Neural progenitor cell (in vitro differentiated cells): ENCODE results near the gene RASSF4.

ENCODE experiments used
- EZH2 ChIP-seq: fragments of 200-600 bp; sonication (generic); IDR thresholded peaks from 2 replicates; pipeline ENCODE4 v1.6.1; 2017; ENCODE audit warnings: antibody characterized with exemption, mild to moderate bottlenecking, moderate library complexity
- EZH2phosphoT487 ChIP-seq: fragments of 200-600 bp; sonication (generic); IDR thresholded peaks from 2 replicates; pipeline ENCODE4 v1.6.1; 2017; ENCODE audit warnings: antibody characterized with exemption
- TF ChIP-seq, protein P1 (sequence below): fragments of 200-600 bp; sonication (generic); IDR thresholded peaks from 2 replicates; pipeline ENCODE4 v1.5.1; 2017; ENCODE audit warnings: antibody characterized with exemption, mild to moderate bottlenecking

DNA sequence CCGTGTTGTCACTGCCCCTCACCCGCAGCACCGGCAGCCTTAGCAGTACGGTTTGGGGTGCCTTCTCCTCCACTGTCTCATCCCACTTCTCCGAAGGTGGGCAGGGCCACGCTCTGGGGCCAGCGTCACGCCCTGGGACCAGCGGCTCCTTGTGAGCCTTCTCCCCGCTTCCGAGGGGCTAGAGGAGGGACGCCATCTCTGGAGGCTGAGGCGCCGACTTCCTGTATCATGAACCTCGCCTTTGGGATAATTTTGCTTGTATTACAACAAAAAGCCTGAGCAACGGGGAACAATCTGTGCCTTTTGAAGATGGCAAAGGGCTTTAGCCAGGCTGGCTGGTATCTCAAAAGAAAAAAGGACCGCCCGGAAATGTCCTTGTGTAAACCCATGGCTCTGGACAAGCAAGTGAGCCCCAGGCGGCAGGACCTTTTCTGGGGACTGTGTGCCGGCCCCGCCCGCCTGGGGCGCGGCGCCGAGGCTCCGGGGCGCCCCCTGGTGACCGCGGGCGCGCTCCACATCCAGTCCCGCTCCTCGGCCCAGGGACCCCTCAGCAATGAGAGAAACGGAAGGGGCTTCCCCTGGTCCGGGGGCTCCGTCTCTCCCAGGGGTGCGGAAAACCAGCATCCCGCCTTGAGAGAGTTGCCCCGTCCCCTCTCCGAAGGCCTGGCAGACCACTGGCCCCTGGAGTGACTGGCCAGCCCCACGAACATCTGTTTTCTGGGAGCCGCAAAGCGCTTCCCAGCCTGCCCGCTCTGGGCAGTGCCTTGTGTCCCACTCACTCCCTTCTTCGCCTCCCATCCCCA, 15.2 kb downstream of the RASSF4 start:
- TF ChIP-seq, protein P1, sequence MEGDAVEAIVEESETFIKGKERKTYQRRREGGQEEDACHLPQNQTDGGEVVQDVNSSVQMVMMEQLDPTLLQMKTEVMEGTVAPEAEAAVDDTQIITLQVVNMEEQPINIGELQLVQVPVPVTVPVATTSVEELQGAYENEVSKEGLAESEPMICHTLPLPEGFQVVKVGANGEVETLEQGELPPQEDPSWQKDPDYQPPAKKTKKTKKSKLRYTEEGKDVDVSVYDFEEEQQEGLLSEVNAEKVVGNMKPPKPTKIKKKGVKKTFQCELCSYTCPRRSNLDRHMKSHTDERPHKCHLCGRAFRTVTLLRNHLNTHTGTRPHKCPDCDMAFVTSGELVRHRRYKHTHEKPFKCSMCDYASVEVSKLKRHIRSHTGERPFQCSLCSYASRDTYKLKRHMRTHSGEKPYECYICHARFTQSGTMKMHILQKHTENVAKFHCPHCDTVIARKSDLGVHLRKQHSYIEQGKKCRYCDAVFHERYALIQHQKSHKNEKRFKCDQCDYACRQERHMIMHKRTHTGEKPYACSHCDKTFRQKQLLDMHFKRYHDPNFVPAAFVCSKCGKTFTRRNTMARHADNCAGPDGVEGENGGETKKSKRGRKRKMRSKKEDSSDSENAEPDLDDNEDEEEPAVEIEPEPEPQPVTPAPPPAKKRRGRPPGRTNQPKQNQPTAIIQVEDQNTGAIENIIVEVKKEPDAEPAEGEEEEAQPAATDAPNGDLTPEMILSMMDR: peak; percentile 93
- TF ChIP-seq EZH2 (peak; percentile 52), EZH2phosphoT487 (no peak)
